NCI-H2196 (cell line): ENCODE measurements around the gene C7orf57.

Experiments used
- DNase-seq: peaks from one replicate; lab custom pipeline; 2025; ENCODE audit not compliant: unreplicated experiment; lab: John Stamatoyannopoulos, UW

The C7orf57 gene

GRCh38 chr7:48108959-48109847 is 73.9 kb downstream of the C7orf57 start:
- no peak for DNase-seq

GRCh38 chr7:48109848-48110663 is 74.7 kb downstream of the C7orf57 start:
- DNase-seq = peak; percentile 71

GRCh38 chr7:48110868-48111267 is 75.5 kb downstream of the C7orf57 start:
- DNase-seq = no peak
